ENCODE results near the gene MT1A. TPM values are rescaled to one million over a fixed set of nuclear protein-coding genes. Genes with fewer than 3 reads are reported as not detected.

Gene MT1A
- not detected in 2 replicates for total RNA-seq (2014; rRNA removed; shearing (Covaris generic))

DNA sequence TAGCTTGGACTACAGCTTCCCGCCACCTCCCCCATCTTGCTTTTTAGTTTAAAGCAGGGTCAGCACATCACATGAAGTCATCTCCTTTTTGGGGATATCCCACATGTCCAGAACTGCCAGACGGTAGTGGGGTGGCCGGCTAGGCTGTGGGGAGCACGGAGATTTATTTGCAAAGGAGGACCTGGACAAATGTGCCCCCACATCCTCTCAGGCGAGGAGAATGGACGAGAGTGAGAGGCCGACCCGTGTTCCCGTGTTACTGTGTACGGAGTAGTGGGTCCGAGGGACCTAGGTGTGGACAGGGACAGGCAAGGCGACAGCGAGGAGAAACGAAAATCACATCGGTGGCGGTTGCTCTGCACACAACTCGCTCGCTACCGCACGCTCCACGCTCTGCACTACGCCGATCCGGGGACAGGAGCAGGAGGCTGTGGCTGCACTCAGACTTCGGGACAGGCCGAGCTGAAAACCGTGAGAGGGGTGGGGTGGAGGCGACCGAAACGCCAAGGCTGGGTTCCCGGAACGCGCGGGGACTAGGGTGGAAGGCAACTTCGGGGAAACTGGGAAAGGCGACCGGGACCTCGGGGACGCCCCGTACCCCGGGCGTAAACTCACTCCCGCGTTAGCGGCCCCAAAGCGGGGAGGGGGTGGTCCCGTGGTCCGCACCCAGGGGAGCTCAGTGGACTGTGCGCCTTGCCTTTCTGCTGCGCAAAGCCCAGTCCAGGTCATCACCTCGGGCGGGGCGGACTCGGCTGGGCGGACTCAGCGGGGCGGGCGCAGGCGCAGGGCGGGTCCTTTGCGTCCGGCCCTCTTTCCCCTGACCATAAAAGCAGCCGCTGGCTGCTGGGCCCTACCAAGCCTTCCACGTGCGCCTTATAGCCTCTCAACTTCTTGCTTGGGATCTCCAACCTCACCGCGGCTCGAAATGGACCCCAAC, at the start of gene MT1A:
MT1A (plus strand) TSS at position 853 of the 937 bp plus-strand sequence; CDS start at position 926, 73 bp downstream.

GRCh38 chr16:56589141-56590039, 49.1 kb upstream of the MT1A start, which contains the start of gene MT3:
TSS of gene MT3 (plus strand) at chr16:56589528. CDS start at chr16:56589591, 63 bp downstream.

GRCh38 chr16:56608043-56608875, 30.2 kb upstream of the MT1A start, which contains the start of gene MT2A:
TSS of gene MT2A (plus strand) at chr16:56608584. CDS start at chr16:56608656, 72 bp downstream.

DNA sequence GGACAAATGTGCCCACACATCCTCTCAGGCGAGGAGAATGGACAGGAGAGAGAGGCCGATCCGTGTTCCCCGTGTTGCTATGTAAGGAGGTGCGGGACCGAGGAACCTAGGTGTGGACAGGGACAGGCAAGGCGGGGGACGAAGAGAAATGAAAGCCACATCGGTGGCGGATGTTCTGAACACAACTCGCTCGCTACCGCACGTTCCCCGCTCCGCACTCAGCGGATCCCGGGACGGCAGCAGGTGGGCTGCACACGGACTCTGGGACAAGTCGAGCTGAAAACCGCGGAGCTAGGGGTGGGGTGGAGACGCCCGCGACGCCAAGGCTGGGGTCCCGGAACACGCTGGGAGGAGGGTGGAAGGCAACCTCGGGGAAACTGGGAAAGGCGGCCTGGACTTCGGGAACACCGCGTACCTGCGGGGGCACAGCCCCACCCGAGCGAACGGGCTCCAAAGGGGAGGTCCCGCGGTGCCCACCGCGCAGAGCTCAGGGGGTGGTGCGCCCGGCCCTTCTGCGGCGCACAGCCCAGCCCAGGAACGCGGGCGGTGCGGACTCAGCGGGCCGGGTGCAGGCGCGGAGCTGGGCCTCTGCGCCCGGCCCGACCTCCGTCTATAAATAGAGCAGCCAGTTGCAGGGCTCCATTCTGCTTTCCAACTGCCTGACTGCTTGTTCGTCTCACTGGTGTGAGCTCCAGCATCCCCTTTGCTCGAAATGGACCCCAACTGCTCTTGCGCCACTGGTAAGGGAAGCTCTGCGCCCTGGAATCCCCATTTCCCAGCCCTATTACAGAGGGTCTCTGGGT, 13.1 kb upstream of the MT1A start, which contains the start of gene MT1E:
MT1E (plus strand) TSS at position 642 of the 803 bp plus-strand sequence; CDS start at position 713, 71 bp downstream.

DNA sequence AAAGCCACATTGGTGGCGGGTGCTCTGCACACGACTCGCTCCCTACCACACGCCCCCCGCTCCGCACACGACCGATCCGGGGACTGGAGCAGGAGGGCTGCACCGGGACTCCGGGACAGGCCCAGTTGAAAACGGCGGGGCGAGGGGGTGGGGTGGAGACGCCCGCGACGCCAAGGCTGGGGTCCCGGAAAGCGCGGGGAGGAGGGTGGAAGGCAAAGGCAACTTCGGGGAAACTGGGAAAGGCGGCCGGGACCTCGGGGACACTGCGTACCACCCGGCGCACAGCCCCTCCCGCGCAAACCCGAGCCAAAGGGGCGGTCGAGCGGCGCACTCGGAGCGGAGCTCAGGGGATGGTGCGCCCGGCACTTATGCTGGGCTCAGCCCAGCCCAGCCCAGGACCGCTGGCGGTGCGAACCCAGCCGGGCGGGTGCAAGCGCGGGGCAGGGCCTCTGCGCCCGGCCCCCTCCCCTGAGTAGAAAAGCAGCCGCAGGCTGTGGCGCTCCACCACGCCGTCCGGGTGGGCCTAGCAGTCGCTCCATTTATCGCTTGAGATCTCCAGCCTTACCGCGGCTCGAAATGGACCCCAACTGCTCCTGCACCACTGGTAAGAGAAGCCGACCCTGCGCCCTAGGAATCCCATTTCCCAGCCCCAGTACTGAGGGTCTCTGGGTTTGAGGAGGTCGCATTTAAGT, 6.2 kb upstream of the MT1A start, which contains the start of gene MT1M:
MT1M (plus strand) TSS at position 504 of the 692 bp plus-strand sequence; CDS start at position 577, 73 bp downstream.

GRCh38 chr16:56651586-56651985, 13.1 kb downstream of the MT1A start, which contains the start of gene MT1B:
TSS of gene MT1B (plus strand) at chr16:56651886. CDS start at chr16:56651954, 68 bp downstream.

DNA sequence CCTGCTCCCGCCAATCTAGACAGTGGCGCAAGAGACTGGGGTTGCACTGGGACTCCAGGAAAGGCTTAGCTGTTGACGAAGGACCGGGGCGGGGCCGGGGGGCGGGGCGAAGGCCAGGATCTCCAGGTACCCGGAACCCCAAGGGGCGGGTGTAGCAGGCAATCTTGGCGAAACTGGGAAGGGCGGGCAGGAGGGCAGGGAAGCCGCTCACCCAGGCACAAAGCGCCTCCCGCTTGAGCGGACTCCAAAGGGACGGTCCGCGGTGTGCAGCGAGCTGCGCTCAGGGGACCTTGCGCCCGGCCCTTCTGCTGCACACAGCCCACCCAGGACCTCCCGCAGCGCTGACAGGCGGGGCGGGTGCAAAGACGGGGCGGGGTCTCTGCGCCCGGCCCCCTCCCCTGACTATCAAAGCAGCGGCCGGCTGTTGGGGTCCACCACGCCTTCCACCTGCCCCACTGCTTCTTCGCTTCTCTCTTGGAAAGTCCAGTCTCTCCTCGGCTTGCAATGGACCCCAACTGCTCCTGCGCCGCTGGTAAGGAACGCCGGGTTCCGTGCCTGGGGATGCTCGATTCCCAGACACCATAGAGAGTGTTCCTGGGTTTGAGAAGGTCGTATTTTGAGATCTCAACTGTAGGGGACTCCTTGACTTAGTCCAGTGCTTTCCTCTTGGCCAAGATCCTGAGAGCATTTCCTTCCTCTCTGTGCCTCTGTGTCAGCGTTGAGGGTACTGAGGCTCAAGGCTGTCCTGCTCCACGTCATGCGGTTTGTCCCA, 19.3 kb downstream of the MT1A start, which contains the start of gene MT1F:
MT1F (plus strand) TSS at position 405 of the 772 bp plus-strand sequence; CDS start at position 505, 100 bp downstream.

GRCh38 chr16:56667581-56668571, 29.4 kb downstream of the MT1A start, which contains the start of gene MT1G:
TSS of gene MT1G (minus strand) at chr16:56668065. CDS start at chr16:56667993, 72 bp downstream.

DNA sequence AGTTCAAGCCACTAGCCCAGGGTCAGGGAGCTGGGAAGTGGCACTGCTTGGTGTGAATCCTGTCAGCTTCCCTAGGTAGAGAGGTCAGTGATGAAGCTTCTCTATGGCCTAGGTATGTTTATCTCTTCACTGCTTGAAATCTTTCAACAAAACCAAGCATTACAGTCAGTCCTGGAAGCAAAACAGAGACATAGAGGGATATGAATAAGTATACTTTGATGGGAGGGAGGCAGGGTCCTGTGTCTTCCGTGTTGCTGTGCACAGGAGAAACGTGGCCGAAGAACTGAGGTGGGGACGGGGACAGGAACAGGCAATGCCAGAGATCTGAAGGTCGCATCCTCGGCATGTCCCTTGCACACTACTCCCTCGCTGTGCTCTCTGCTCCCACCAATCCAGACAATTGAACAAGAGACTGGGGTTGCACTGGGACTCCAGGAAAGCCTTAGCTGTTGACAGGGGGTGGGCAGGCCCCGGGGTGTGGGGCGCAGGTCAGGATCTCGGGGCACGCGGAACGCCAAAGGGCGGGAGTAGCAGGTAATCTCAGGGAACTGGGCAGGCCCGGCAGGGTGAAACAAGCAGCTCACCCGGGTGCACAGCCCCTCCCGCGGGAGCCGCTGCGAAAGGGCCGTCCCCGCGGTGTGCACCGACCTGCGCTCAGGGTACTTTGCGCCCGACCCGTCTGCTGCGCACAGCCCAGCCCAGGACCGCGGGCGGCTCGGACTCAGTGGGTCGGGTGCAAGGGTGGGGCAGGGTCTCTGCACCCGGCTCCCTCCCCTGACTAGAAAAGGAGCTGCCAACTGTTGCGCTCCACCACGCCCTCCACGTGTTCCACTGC, 30.8 kb downstream of the MT1A start, which contains the start of gene MT1H:
MT1H (plus strand) TSS at position 810 of the 835 bp plus-strand sequence. CDS start 71 bp downstream, outside the sequence.

GRCh38 chr16:56681939-56682702, 43.7 kb downstream of the MT1A start, which contains the start of gene MT1X:
TSS of gene MT1X (plus strand) at chr16:56682470. CDS start at chr16:56682541, 71 bp downstream.

Other genes starting within 250 kb of the MT1A start
- 113 and 124 TPM in 2 replicates for gene AMFR, start 213.1 kb upstream of the MT1A start, total RNA-seq (2014; rRNA removed; shearing (Covaris generic))
- gene NUDT21, start 187.3 kb upstream of the MT1A start, total RNA-seq (2014; rRNA removed; shearing (Covaris generic)) = 150 and 229 TPM in 2 replicates
- 142 TPM in 2 replicates for gene OGFOD1, start 187.1 kb upstream of the MT1A start, total RNA-seq (2014; rRNA removed; shearing (Covaris generic))
- gene BBS2, start 118.6 kb upstream of the MT1A start, total RNA-seq (2014; rRNA removed; shearing (Covaris generic)) = 29.0 and 31.5 TPM in 2 replicates
- gene MT4, start 73.6 kb upstream of the MT1A start, total RNA-seq (2014; rRNA removed; shearing (Covaris generic)) = not detected in 2 replicates
- not detected in 2 replicates for gene MT3, start 49.1 kb upstream of the MT1A start, total RNA-seq (2014; rRNA removed; shearing (Covaris generic))
- 462 and 566 TPM in 2 replicates for gene MT2A, start 30.1 kb upstream of the MT1A start, total RNA-seq (2014; rRNA removed; shearing (Covaris generic))
- not detected in 2 replicates for gene MT1E, start 12.9 kb upstream of the MT1A start, total RNA-seq (2014; rRNA removed; shearing (Covaris generic))
- gene MT1M, start 6.0 kb upstream of the MT1A start, total RNA-seq (2014; rRNA removed; shearing (Covaris generic)) = not detected in 2 replicates
- not detected in 2 replicates for gene MT1B, start 13.2 kb downstream of the MT1A start, total RNA-seq (2014; rRNA removed; shearing (Covaris generic))
- not detected in 2 replicates for gene MT1F, start 19.3 kb downstream of the MT1A start, total RNA-seq (2014; rRNA removed; shearing (Covaris generic))
- not detected in 2 replicates for gene MT1G, start 29.4 kb downstream of the MT1A start, total RNA-seq (2014; rRNA removed; shearing (Covaris generic))
- gene MT1H, start 31.1 kb downstream of the MT1A start, total RNA-seq (2014; rRNA removed; shearing (Covaris generic)) = not detected in 2 replicates
- gene MT1X, start 43.8 kb downstream of the MT1A start, total RNA-seq (2014; rRNA removed; shearing (Covaris generic)) = 26.5 and 39.2 TPM in 2 replicates
- 78.4 and 89.5 TPM in 2 replicates for gene NUP93, start 91.5 kb downstream of the MT1A start, total RNA-seq (2014; rRNA removed; shearing (Covaris generic))
- not detected in 2 replicates for gene SLC12A3, start 226.5 kb downstream of the MT1A start, total RNA-seq (2014; rRNA removed; shearing (Covaris generic))

Data from A375 (cell line).